ENCODE results near the gene GRIA1.

Gene GRIA1

GRCh38 chr5:153745778-153746395, 255.4 kb downstream of the GRIA1 start:
- no peak for DNase-seq

- DNase-seq, result no peak
Observed at GRCh38 chr5:153746440-153746839, 256.0 kb downstream of the GRIA1 start.

GRCh38 chr5:153748823-153749222, 258.4 kb downstream of the GRIA1 start:
- no peak for DNase-seq

GRCh38 chr5:153749960-153750359, 259.5 kb downstream of the GRIA1 start:
- peak; percentile 28 for DNase-seq

GRCh38 chr5:153751251-153751650, 260.8 kb downstream of the GRIA1 start:
- DNase-seq, result no peak

- DNase-seq, result no peak
Observed at GRCh38 chr5:153752890-153753289, 262.4 kb downstream of the GRIA1 start.

GRCh38 chr5:153753645-153754432, 263.4 kb downstream of the GRIA1 start:
- DNase-seq, result no peak

- DNase-seq, result no peak
Observed at GRCh38 chr5:153755913-153756500, 265.5 kb downstream of the GRIA1 start.

GRCh38 chr5:153756540-153756939, 266.1 kb downstream of the GRIA1 start:
- peak; percentile 53 for DNase-seq

- no peak for DNase-seq
Observed at GRCh38 chr5:153765987-153766386, 275.5 kb downstream of the GRIA1 start.

- no peak for DNase-seq
Observed at GRCh38 chr5:153767221-153768188, 277.0 kb downstream of the GRIA1 start.

- DNase-seq, result no peak
Observed at GRCh38 chr5:153770066-153770465, 279.6 kb downstream of the GRIA1 start.

- no peak for DNase-seq
Observed at GRCh38 chr5:153774686-153775085, 284.2 kb downstream of the GRIA1 start.

- no peak for DNase-seq
Observed at GRCh38 chr5:153775923-153776322, 285.5 kb downstream of the GRIA1 start.

GRCh38 chr5:153777681-153778581, 287.5 kb downstream of the GRIA1 start:
- no peak for DNase-seq

GRCh38 chr5:153779836-153780235, 289.4 kb downstream of the GRIA1 start:
- no peak for DNase-seq

GRCh38 chr5:153780876-153781705, 290.6 kb downstream of the GRIA1 start:
- DNase-seq, result no peak

GRCh38 chr5:153782589-153783361, 292.3 kb downstream of the GRIA1 start:
- DNase-seq, result no peak

- DNase-seq, result no peak
Observed at GRCh38 chr5:153783362-153783658, 292.8 kb downstream of the GRIA1 start.

- no peak for DNase-seq
Observed at GRCh38 chr5:153784277-153784676, 293.8 kb downstream of the GRIA1 start.
